K562 (cell line): ENCODE measurements around the gene CYP17A1. TPM values are rescaled to one million over a fixed set of nuclear protein-coding genes. Genes with fewer than 3 reads are reported as not detected.

Experiments used
- ATAC-seq: fragments of 200-7000 bp; cut with Tn5 transposase; 3 replicates; pipeline ENCODE4 v1.9.1; 2020; ENCODE audit warnings: moderate library complexity
- BruUV-seq: library from RNA; stranded (reverse); fragments of 400-500 nt; replicated peaks from 2 replicates; lab custom pipeline; 2021; lab: Mats Ljungman, UMichigan
- CTCF ChIA-PET: fragments of 300-600 bp; formaldehyde crosslinking; extraction: SDS; loops from one replicate; lab custom pipeline; 2021; ENCODE audit warnings: low intra/inter-chr PET ratio; lab: Yijun Ruan, JAX
- POLR2A ChIA-PET: fragments of 300-600, 350-650 bp; sonication (Branson Sonifier 250); formaldehyde crosslinking; extraction: SDS; loops from one replicate; lab custom pipeline; 2021; ENCODE audit warnings: antibody characterized with exemption, inconsistent platforms; lab: Yijun Ruan, JAX
- DNase-seq, 4 experiments: peaks; one replicate each; pipeline versions ENCODE4 v3.0.0 to v3.0.0-alpha.2; 2011 to 2018; ENCODE audit warnings: low spot score in 3 of 4, mixed read lengths in 3 of 4; ENCODE audit errors: extremely low read depth in 1 of 4
- FAIRE-seq: peaks from 2 replicates; lab custom pipeline; 2011; peaks lifted over from hg19 to GRCh38; lab: Jason Lieb, UNC
- H2AFZ ChIP-seq: 2 replicates; pipeline ENCODE4 v1.6.0; 2011; ENCODE audit warnings: low read depth, low read length, control low read depth, inconsistent platforms
- H3K27ac ChIP-seq: fragments of 200-600 bp; 3 replicates; pipeline ENCODE4 v1.8.0; 2011; ENCODE audit warnings: low read depth, mild to moderate bottlenecking, control low read depth, inconsistent platforms, low read length, moderate library complexity, mixed read lengths; ENCODE audit errors: extremely low read depth
- H3K27me3 ChIP-seq, 2 experiments: fragments of 300-600 bp in 1 of 2; 2 replicates in 1 of 2; 3 replicates in 1 of 2; pipeline versions ENCODE4 v1.6.0 to v1.8.0; 2011; ENCODE audit warnings: inconsistent platforms in 2 of 2, low read length in 2 of 2, mild to moderate bottlenecking in 1 of 2, mixed read lengths in 1 of 2, moderate library complexity in 1 of 2; ENCODE audit not compliant: control insufficient read depth in 2 of 2, insufficient read depth in 2 of 2
- H3K36me3 ChIP-seq: fragments of 300-600 bp; 3 replicates; pipeline ENCODE4 v1.8.0; 2011; ENCODE audit warnings: mild to moderate bottlenecking, low read length, inconsistent platforms; ENCODE audit not compliant: control insufficient read depth, insufficient read depth
- H3K4me1 ChIP-seq, 2 experiments: fragments of 200-600 bp in 1 of 2; replicated peaks in 1 of 2; 2 replicates in 1 of 2; 3 replicates in 1 of 2; pipeline versions ENCODE4 v1.5.1 to v1.8.0; 2011; ENCODE audit warnings: inconsistent platforms in 2 of 2, low read length in 2 of 2, mild to moderate bottlenecking in 1 of 2, mixed read lengths in 1 of 2, moderate library complexity in 1 of 2; ENCODE audit not compliant: control insufficient read depth in 2 of 2, insufficient read depth in 2 of 2
- H3K4me2 ChIP-seq: 2 replicates; pipeline ENCODE4 v1.6.1; 2011; ENCODE audit warnings: low read length, control low read depth, inconsistent platforms, mixed read lengths; ENCODE audit not compliant: insufficient read depth
- H3K4me3 ChIP-seq: fragments of 200-600 bp; sonication (generic), shearing (Covaris generic); 2 replicates; pipeline ENCODE4 v1.5.1; 2016; ENCODE audit warnings: control low read depth, inconsistent platforms
- H3K79me2 ChIP-seq: fragments of 200-600 bp; 3 replicates; pipeline ENCODE4 v1.8.0; 2011; ENCODE audit warnings: low read length, inconsistent platforms; ENCODE audit not compliant: control insufficient read depth, insufficient read depth
- H3K9ac ChIP-seq, 2 experiments: 2 replicates each; pipeline versions ENCODE4 v1.6.0 to v1.6.1; 2011; ENCODE audit warnings: low read depth in 2 of 2, low read length in 2 of 2, control low read depth in 1 of 2, inconsistent platforms in 1 of 2, mild to moderate bottlenecking in 1 of 2, mixed read lengths in 1 of 2; ENCODE audit not compliant: insufficient read depth in 1 of 2
- H3K9me1 ChIP-seq: one replicate; pipeline ENCODE4 v1.6.0; 2011; ENCODE audit warnings: inconsistent platforms, mild to moderate bottlenecking, low read length, moderate library complexity; ENCODE audit not compliant: control insufficient read depth, insufficient read depth
- H3K9me3 ChIP-seq: replicated peaks from 2 replicates; pipeline ENCODE4 v1.5.1; 2011; ENCODE audit warnings: low read depth, low read length, inconsistent platforms; ENCODE audit not compliant: control insufficient read depth, insufficient read depth
- H4K20me1 ChIP-seq: replicated peaks from 2 replicates; pipeline ENCODE4 v1.6.1; 2011; ENCODE audit warnings: low read length, inconsistent platforms, mixed read lengths; ENCODE audit not compliant: control insufficient read depth, insufficient read depth
- CBFA2T3 ChIP-seq: fragments of 450-650 bp; IDR thresholded peaks from 2 replicates; pipeline ENCODE4 v1.6.1; 2017
- CEBPG ChIP-seq, 3 experiments: fragments of 200-800 bp in 1 of 3; sonication (Bioruptor generic) in 1 of 3; sonication (generic) in 1 of 3; formaldehyde crosslinking in 1 of 3; IDR thresholded peaks in 2 of 3; conservative IDR thresholded peaks in 1 of 3; 2 replicates each; pipeline versions ENCODE4 v1.6.1 to v1.8.0; 2016 to 2022; ENCODE audit warnings: missing compliant biosample characterization in 2 of 3, missing genetic modification characterization in 2 of 3, mild to moderate bottlenecking in 1 of 3, missing genetic modification reagents in 1 of 3
- NFIC ChIP-seq: fragments of 450-650 bp; IDR thresholded peaks from 2 replicates; pipeline ENCODE4 v1.6.1; 2017; ENCODE audit warnings: mild to moderate bottlenecking, inconsistent platforms
- RBM25 ChIP-seq: fragments of 200-400 bp; formaldehyde crosslinking; IDR thresholded peaks from 2 replicates; pipeline ENCODE4 v1.6.1; 2018; ENCODE audit warnings: low read length, low read depth, moderate library complexity; ENCODE audit not compliant: severe bottlenecking
- WGBS: fragments of 100-300 bp; shearing (Covaris generic); methylation state at CpG from one replicate; pipeline ENCODE4 v1.1.6; 2016; ENCODE audit warnings: low coverage, mixed read lengths; ENCODE audit not compliant: insufficient coverage; ENCODE audit errors: missing lambda C conversion rate; 5-methylcytosine and 5-hydroxymethylcytosine counted together
- in situ Hi-C: fragments of 300-500 bp; cut with MboI; formaldehyde crosslinking; loops from 4 replicates; pipeline ENCODE4 v1.15.0; 2018; ENCODE audit warnings: inconsistent platforms, mixed read lengths
- intact Hi-C: fragments of 100-400 bp; cut with micrococcal nuclease; formaldehyde crosslinking; loops from 2 replicates; pipeline ENCODE4 v1.14.2; 2022
- polyA plus RNA-seq, 8 experiments: library from polyadenylated mRNA; depleted of rRNA in 4 of 8; stranded (reverse) in 5 of 8; unstranded in 3 of 8; fragments of >200 nt; fragmentation: Nextera tagmentation in 2 of 8; fragmentation: Illumina TruSeq in 1 of 8; extraction: Ambion mirVana in 2 of 8; extraction: Trizol in 1 of 8; gene quantifications; 2 replicates each; pipeline versions ENCODE4 v1.2.1 to v1.2.3, GENCODE V29; 2011 to 2014; ENCODE audit warnings: inconsistent platforms in 1 of 8, missing spikeins in 1 of 8
- total RNA-seq, 7 experiments: library from RNA; depleted of rRNA in 6 of 7; stranded (reverse); fragments of >200 nt in 6 of 7; fragmentation: Illumina TruSeq in 2 of 7; extraction: Trizol in 2 of 7; gene quantifications; 2 replicates each; pipeline versions ENCODE4 v1.2.1 to v1.2.3, GENCODE V29; 2011 to 2021; ENCODE audit warnings: low replicate concordance in 1 of 7
- TF ChIP-seq, protein P1 (sequence below): fragments of 450-650 bp; formaldehyde crosslinking; IDR thresholded peaks from 2 replicates; pipeline ENCODE4 v1.4.0; 2022; ENCODE audit warnings: missing genetic modification characterization
- TF ChIP-seq, protein P2 (sequence below): fragments of 450-650 bp; IDR thresholded peaks from 2 replicates; pipeline ENCODE4 v1.6.1; 2018; ENCODE audit warnings: mild to moderate bottlenecking, low read depth; ENCODE audit not compliant: partially characterized antibody

CYP17A1 gene
- total and polyA plus RNA-seq, 9 of the 15 experiments (the other 6 are each of a cell fraction or from before 2014, with no cell fraction given): 2.3 TPM; not detected in 8

DNA sequence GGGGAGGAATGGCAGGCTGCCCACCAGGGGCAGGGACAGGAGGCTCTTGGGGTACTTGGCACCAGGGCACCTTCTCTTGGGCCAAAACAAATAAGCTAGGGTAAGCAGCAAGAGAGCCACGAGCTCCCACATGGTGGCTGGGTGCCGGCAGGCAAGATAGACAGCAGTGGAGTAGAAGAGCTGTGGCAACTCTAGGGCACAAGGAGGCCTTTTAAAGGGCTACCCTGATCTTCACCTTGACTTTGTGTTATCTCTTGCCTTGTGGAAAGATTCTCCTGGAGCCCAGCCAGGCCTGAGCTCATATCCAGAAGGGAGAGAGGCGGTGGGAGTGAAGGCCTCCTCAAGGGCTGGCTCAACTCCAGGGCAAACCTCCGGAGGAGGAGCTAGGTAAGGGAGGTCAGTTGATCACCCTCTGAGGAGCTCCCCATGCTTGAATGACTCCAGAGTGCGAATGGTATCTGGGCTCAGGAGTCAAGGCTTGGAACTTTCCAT, at the start of gene CYP17A1 (continued):
- TF ChIP-seq, protein P1, sequence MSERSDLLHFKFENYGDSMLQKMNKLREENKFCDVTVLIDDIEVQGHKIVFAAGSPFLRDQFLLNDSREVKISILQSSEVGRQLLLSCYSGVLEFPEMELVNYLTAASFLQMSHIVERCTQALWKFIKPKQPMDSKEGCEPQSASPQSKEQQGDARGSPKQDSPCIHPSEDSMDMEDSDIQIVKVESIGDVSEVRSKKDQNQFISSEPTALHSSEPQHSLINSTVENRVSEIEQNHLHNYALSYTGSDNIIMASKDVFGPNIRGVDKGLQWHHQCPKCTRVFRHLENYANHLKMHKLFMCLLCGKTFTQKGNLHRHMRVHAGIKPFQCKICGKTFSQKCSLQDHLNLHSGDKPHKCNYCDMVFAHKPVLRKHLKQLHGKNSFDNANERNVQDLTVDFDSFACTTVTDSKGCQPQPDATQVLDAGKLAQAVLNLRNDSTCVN: no peak
- no peak for TF ChIP-seq RBM25
- peak; percentile 87 for TF ChIP-seq NFIC
- TF ChIP-seq CBFA2T3: peak; percentile 9; the same call in 1 of the 2 replicates

DNA sequence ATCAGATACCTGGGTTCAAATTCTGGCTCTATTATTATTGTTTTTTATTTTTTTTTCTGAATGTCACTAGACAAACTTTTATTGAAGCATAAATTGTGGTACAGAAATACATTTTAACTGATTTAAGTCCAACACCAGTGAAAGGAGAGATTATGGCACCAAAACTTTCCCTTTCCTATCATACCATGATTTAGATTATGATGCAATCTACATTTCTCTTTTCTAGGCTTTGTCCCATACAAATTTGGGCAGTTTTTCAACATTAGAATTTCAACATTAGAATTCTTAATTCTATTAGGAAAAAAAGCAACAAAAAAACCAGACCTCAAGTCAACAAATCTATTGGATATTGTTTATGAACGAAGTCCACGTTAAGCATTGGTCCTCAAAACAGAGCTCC, 43.0 kb upstream of the CYP17A1 start:
- H3K4me3 ChIP-seq: no peak overlapping the region
- no peak for ATAC-seq
- no peak for TF ChIP-seq CEBPG (CRISPR knock-in tag; IDR thresholded peaks at IDR 0.05)
- TF ChIP-seq CEBPG (tag; conservative IDR thresholded peaks at IDR 0.05 in 1 of 2, IDR thresholded peaks at IDR 0.05 in 1 of 2): peak; percentile 15 to 60; a peak in 2 of 4 replicates
- TF ChIP-seq, protein P2, sequence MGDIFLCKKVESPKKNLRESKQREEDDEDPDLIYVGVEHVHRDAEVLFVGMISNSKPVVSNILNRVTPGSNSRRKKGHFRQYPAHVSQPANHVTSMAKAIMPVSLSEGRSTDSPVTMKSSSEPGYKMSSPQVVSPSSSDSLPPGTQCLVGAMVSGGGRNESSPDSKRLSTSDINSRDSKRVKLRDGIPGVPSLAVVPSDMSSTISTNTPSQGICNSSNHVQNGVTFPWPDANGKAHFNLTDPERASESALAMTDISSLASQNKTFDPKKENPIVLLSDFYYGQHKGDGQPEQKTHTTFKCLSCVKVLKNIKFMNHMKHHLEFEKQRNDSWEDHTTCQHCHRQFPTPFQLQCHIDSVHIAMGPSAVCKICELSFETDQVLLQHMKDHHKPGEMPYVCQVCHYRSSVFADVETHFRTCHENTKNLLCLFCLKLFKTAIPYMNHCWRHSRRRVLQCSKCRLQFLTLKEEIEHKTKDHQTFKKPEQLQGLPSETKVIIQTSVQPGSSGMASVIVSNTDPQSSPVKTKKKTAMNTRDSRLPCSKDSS: no peak
- TF ChIP-seq, all 486 proteins: peak for 1
- no peaks in the 10 kb centered on the region for H4K20me1 ChIP-seq
- no peak overlapping the region for H3K9ac ChIP-seq
- ChIA-PET POLR2A (no interaction called here), CTCF (no interaction called here)
- intact Hi-C loops (no loop called here), in situ Hi-C loops (no loop called here)
- BruUV-seq: no TSS peak
- no peaks in the 10 kb centered on the region for H3K79me2 ChIP-seq
- no peaks in the 10 kb centered on the region for H3K27me3 ChIP-seq
- no peaks in the 10 kb centered on the region for H3K9me3 ChIP-seq
- no peak overlapping the region for H3K4me2 ChIP-seq
- H3K27ac ChIP-seq: no peak overlapping the region
- no peaks in the 10 kb centered on the region for H3K9me1 ChIP-seq
- DNase-seq (no peak), FAIRE-seq (no peak)
- WGBS: 0% methylated on average over 2 of the region's 2 CpGs
- H2AFZ ChIP-seq: no peak overlapping the region
- H3K36me3 ChIP-seq: no peaks in the 10 kb centered on the region
- no peaks in the 10 kb centered on the region; a peak in 1 of 5 replicates for H3K4me1 ChIP-seq
